GM21526 (cell line): ENCODE data around the gene DCBLD2.
"Not testable (repeated sequence)": the region's sequence is repeated elsewhere in the genome, so short reads cannot be mapped to it uniquely, and the experiment has no call there.

Experiments used
- ATAC-seq: cut with Tn5 transposase; IDR thresholded peaks from one replicate; pipeline ENCODE4 v1.9.1; 2021; ENCODE audit warnings: moderate library complexity; ENCODE audit not compliant: unreplicated experiment, low FRiP score

The DCBLD2 gene

GRCh38 chr3:98843266-98843959, 58.1 kb downstream of the DCBLD2 start:
- ATAC-seq: no peak

GRCh38 chr3:98839846-98840245, 61.6 kb downstream of the DCBLD2 start:
- ATAC-seq: no peak

- not testable (repeated sequence) for ATAC-seq
These were observed 70.4 kb downstream of the DCBLD2 start for GRCh38 chr3:98831060-98831459.

GRCh38 chr3:98829246-98829832, 72.2 kb downstream of the DCBLD2 start:
- ATAC-seq: no peak

GRCh38 chr3:98827221-98827920, 74.1 kb downstream of the DCBLD2 start:
- no peak for ATAC-seq

- no peak for ATAC-seq
These were observed 75.4 kb downstream of the DCBLD2 start for GRCh38 chr3:98826126-98826525.

GRCh38 chr3:98824256-98824655, 77.2 kb downstream of the DCBLD2 start:
- no peak for ATAC-seq

GRCh38 chr3:98823791-98824190, 77.7 kb downstream of the DCBLD2 start:
- ATAC-seq: no peak

- ATAC-seq: no peak
These were observed 80.4 kb downstream of the DCBLD2 start for GRCh38 chr3:98821063-98821462.

GRCh38 chr3:98817547-98818041, 83.9 kb downstream of the DCBLD2 start:
- ATAC-seq: peak; percentile 90

- ATAC-seq: no peak
These were observed 86.6 kb downstream of the DCBLD2 start for GRCh38 chr3:98814817-98815420.

- ATAC-seq: peak; percentile 54
These were observed 88.6 kb downstream of the DCBLD2 start for GRCh38 chr3:98812851-98813374.

GRCh38 chr3:98811048-98811447, 90.4 kb downstream of the DCBLD2 start:
- ATAC-seq: no peak

- no peak for ATAC-seq
These were observed 91.9 kb downstream of the DCBLD2 start for GRCh38 chr3:98809557-98809956.

GRCh38 chr3:98808071-98808470, 93.4 kb downstream of the DCBLD2 start:
- ATAC-seq: no peak

- ATAC-seq: no peak
These were observed 93.9 kb downstream of the DCBLD2 start for GRCh38 chr3:98807561-98807960.

GRCh38 chr3:98807011-98807410, 94.5 kb downstream of the DCBLD2 start:
- ATAC-seq: no peak

- no peak for ATAC-seq
These were observed 95.0 kb downstream of the DCBLD2 start for GRCh38 chr3:98806521-98806920.

GRCh38 chr3:98805571-98805970, 95.9 kb downstream of the DCBLD2 start:
- no peak for ATAC-seq

- no peak for ATAC-seq
These were observed 100.3 kb downstream of the DCBLD2 start for GRCh38 chr3:98801043-98801747.
